HepG2 (cell line): Measurements from ENCODE around the gene EMILIN1. TPM values are rescaled to one million over a fixed set of nuclear protein-coding genes. Genes with fewer than 3 reads are reported as not detected.

Experiments
- AHDC1 ChIP-seq: sonication (generic); formaldehyde crosslinking; IDR thresholded peaks from 2 replicates; pipeline ENCODE4 v1.5.1; 2020; ENCODE audit warnings: mild to moderate bottlenecking, missing genetic modification reagents, borderline replicate concordance
- FOSL2 ChIP-seq: sonication (generic); formaldehyde crosslinking; IDR thresholded peaks from 2 replicates; pipeline ENCODE4 v1.4.0; 2020; ENCODE audit warnings: missing genetic modification reagents
- FOXA1 ChIP-seq, 2 experiments: fragments of 450-650 bp in 1 of 2; sonication (generic) in 1 of 2; formaldehyde crosslinking in 1 of 2; IDR thresholded peaks; 2 replicates each; pipeline versions ENCODE4 v1.4.0 to v1.6.1; 2016 to 2020; ENCODE audit warnings: missing genetic modification reagents in 1 of 2
- ZBED4 ChIP-seq: sonication (generic); formaldehyde crosslinking; IDR thresholded peaks from 2 replicates; pipeline ENCODE4 v1.4.0; 2020; ENCODE audit warnings: missing genetic modification reagents, borderline replicate concordance
- ZFP37 ChIP-seq: sonication (generic); formaldehyde crosslinking; IDR thresholded peaks from 2 replicates; pipeline ENCODE4 v1.4.0; 2020; ENCODE audit warnings: missing genetic modification reagents, borderline replicate concordance
- ZHX1 ChIP-seq: sonication (generic); formaldehyde crosslinking; IDR thresholded peaks from 2 replicates; pipeline ENCODE4 v1.8.1; 2022; ENCODE audit warnings: low read depth, mild to moderate bottlenecking, missing genetic modification reagents
- ZNF275 ChIP-seq: sonication (generic); formaldehyde crosslinking; IDR thresholded peaks from 2 replicates; pipeline ENCODE4 v1.8.0; 2022; ENCODE audit warnings: missing genetic modification reagents, mild to moderate bottlenecking, inconsistent platforms, borderline replicate concordance
- ZNF558 ChIP-seq: sonication (generic); formaldehyde crosslinking; IDR thresholded peaks from 2 replicates; pipeline ENCODE4 v1.9.0; 2022; ENCODE audit warnings: mild to moderate bottlenecking, missing genetic modification reagents, borderline replicate concordance
- polyA plus RNA-seq, 8 experiments: library from polyadenylated mRNA; depleted of rRNA in 3 of 8; stranded (reverse) in 7 of 8; unstranded in 1 of 8; fragments of >200 nt; fragmentation: Illumina TruSeq in 4 of 8; extraction: Trizol in 4 of 8; gene quantifications; 2 replicates each; pipeline versions ENCODE4 v1.2.1 to v1.2.3, GENCODE V29; 2011 to 2016; ENCODE audit warnings: low read depth in 4 of 8, missing spikeins in 1 of 8, mixed read lengths in 1 of 8; ENCODE audit not compliant: insufficient read depth in 1 of 8
- total RNA-seq, 5 experiments: library from RNA; depleted of rRNA; stranded (reverse); fragments of >200 nt; fragmentation: Illumina TruSeq; extraction: Trizol; gene quantifications; 2 replicates each; pipeline ENCODE4 v1.2.3, GENCODE V29; 2016; ENCODE audit warnings: low read depth in 1 of 5

EMILIN1 gene
- total and polyA plus RNA-seq, 2 of the 13 experiments (the other 11 are each of a cell fraction or from before 2014, with no cell fraction given), result 8.1 to 9.7 TPM

GRCh38 chr2:27071990-27072830 is 6.2 kb upstream of the EMILIN1 start (continued):
- TF ChIP-seq FOXA1 (IDR thresholded peaks at IDR 0.05) (no peak), FOXA1 (CRISPR knock-in tag; IDR thresholded peaks at IDR 0.05) (no peak), ZNF558 (CRISPR knock-in tag) (peak; percentile 36; the same call in 1 of the 2 replicates), ZBED4 (CRISPR knock-in tag) (peak; percentile 6; the same call in 1 of the 2 replicates), AHDC1 (peak; percentile 15; the same call in 1 of the 2 replicates), ZHX1 (CRISPR knock-in tag) (no peak), ZNF275 (CRISPR knock-in tag) (0 out of 2 replicates have a peak, but pooled peaks have one; percentile 57), ZFP37 (no peak), FOSL2 (CRISPR knock-in tag) (no peak)
